GM18517 (cell line): ENCODE results near the gene NCAM2.

Experiments
- ATAC-seq: cut with Tn5 transposase; IDR thresholded peaks from one replicate; pipeline ENCODE4 v1.9.1; 2021; ENCODE audit warnings: mild to moderate bottlenecking, moderate library complexity; ENCODE audit not compliant: unreplicated experiment

The NCAM2 gene

GRCh38 chr21:21406921-21407320 lies 408.7 kb downstream of the NCAM2 start:
- no peak for ATAC-seq

GRCh38 chr21:21412096-21412495 lies 413.9 kb downstream of the NCAM2 start:
- no peak for ATAC-seq

GRCh38 chr21:21415741-21416140 lies 417.5 kb downstream of the NCAM2 start:
- ATAC-seq, result no peak

GRCh38 chr21:21434944-21435343 lies 436.7 kb downstream of the NCAM2 start:
- no peak for ATAC-seq

GRCh38 chr21:21436012-21436534 lies 437.9 kb downstream of the NCAM2 start:
- no peak for ATAC-seq

GRCh38 chr21:21439761-21440160 lies 441.6 kb downstream of the NCAM2 start:
- ATAC-seq, result no peak

- ATAC-seq, result no peak
These were observed 458.9 kb downstream of the NCAM2 start for GRCh38 chr21:21457077-21457476.

GRCh38 chr21:21458124-21458631 lies 460.0 kb downstream of the NCAM2 start:
- ATAC-seq, result no peak

GRCh38 chr21:21460979-21461378 lies 462.8 kb downstream of the NCAM2 start:
- ATAC-seq, result no peak

- ATAC-seq, result no peak
These were observed 465.2 kb downstream of the NCAM2 start for GRCh38 chr21:21463456-21463855.

GRCh38 chr21:21464684-21465083 lies 466.5 kb downstream of the NCAM2 start:
- no peak for ATAC-seq

GRCh38 chr21:21466752-21467151 lies 468.5 kb downstream of the NCAM2 start:
- ATAC-seq, result no peak

- ATAC-seq, result no peak
These were observed 469.8 kb downstream of the NCAM2 start for GRCh38 chr21:21468003-21468402.

GRCh38 chr21:21481239-21481638 lies 483.0 kb downstream of the NCAM2 start:
- no peak for ATAC-seq

- ATAC-seq, result no peak
These were observed 510.6 kb downstream of the NCAM2 start for GRCh38 chr21:21508859-21509258.

- no peak for ATAC-seq
These were observed 532.5 kb downstream of the NCAM2 start for GRCh38 chr21:21530680-21531079.

- ATAC-seq, result no peak
These were observed 549.3 kb downstream of the NCAM2 start for GRCh38 chr21:21547368-21547953.

- ATAC-seq, result no peak
These were observed 561.3 kb downstream of the NCAM2 start for GRCh38 chr21:21559285-21560045.
